Activated naive CD4-positive, alpha-beta T cell treated with Interleukin-2 at 50 U/mL for 16 hours (primary cell): ENCODE data around the gene PRPF31.

ENCODE experiments used
- DNase-seq: peaks from one replicate; pipeline ENCODE4 v3.0.0-alpha.2; 2020

PRPF31 gene

GRCh38 chr19:54142166-54142780 is 26.7 kb downstream of the PRPF31 start:
- no peak for DNase-seq

- DNase-seq = no peak
These were observed 30.1 kb downstream of the PRPF31 start for GRCh38 chr19:54145541-54146158.

GRCh38 chr19:54147676-54148075 is 32.1 kb downstream of the PRPF31 start:
- DNase-seq = no peak

GRCh38 chr19:54148158-54148557 is 32.6 kb downstream of the PRPF31 start:
- DNase-seq = no peak

GRCh38 chr19:54149021-54149812 is 33.7 kb downstream of the PRPF31 start:
- DNase-seq = no peak

- no peak for DNase-seq
These were observed 35.9 kb downstream of the PRPF31 start for GRCh38 chr19:54151362-54152035.

GRCh38 chr19:54152267-54152666 is 36.7 kb downstream of the PRPF31 start:
- DNase-seq = no peak

GRCh38 chr19:54152878-54153524 is 37.4 kb downstream of the PRPF31 start:
- no peak for DNase-seq

- no peak for DNase-seq
These were observed 38.3 kb downstream of the PRPF31 start for GRCh38 chr19:54153731-54154326.

- DNase-seq = no peak
These were observed 39.2 kb downstream of the PRPF31 start for GRCh38 chr19:54154603-54155345.

GRCh38 chr19:54155694-54156093 is 40.1 kb downstream of the PRPF31 start:
- DNase-seq = no peak

- DNase-seq = no peak
These were observed 40.9 kb downstream of the PRPF31 start for GRCh38 chr19:54156490-54156889.

- DNase-seq = no peak
These were observed 41.4 kb downstream of the PRPF31 start for GRCh38 chr19:54156953-54157352.

GRCh38 chr19:54158812-54159351 is 43.3 kb downstream of the PRPF31 start:
- DNase-seq = peak; percentile 52

- DNase-seq = peak; percentile 99
These were observed 44.0 kb downstream of the PRPF31 start, which contains the start of gene LENG1 for GRCh38 chr19:54159352-54160181. Gene LENG1 (minus strand): TSS chr19:54159721. CDS start chr19:54159695, 26 bp downstream.

- DNase-seq = no peak
These were observed 44.7 kb downstream of the PRPF31 start for GRCh38 chr19:54160182-54160811.

- no peak for DNase-seq
These were observed 45.3 kb downstream of the PRPF31 start for GRCh38 chr19:54160854-54161253.

- DNase-seq = peak; percentile 84
These were observed 46.8 kb downstream of the PRPF31 start for GRCh38 chr19:54162241-54162805.

GRCh38 chr19:54162884-54163283 is 47.3 kb downstream of the PRPF31 start:
- no peak for DNase-seq
